ENCODE measurements around the gene DOCK9. TPM values are rescaled to one million over a fixed set of nuclear protein-coding genes. Genes with fewer than 3 reads are reported as not detected.

DOCK9 gene
- total RNA-seq, 1 experiment from 2014 or later = 31.7 TPM

DNA sequence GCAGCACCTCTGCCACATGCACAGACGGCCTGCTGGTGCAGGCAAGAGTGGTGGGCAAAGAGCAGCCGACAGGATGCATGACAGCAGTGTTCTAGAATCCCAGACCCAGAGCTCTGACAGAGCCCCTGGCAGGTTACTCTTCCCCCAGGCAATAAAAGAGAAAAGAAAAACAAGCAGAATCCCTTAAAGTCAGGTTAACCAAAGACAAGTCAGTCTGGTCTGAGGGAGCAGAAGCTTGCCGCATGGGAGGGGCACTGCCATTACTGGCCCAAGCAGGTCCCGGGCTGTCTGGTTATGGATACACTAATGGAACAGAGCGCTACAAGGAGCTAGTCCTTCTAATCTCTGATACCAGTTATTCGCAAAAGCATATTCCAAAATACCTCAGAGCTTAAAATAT, 36.1 kb upstream of the DOCK9 start:
- Histone ChIP-seq H3K9me2 (replicated peaks; ENCODE audit: low read length) (no peaks in the 10 kb centered on the region), H3K4me2 (ENCODE audit: low read length) (no peak overlapping the region), H3K27ac (ENCODE audit: low read length) (no peak overlapping the region), H3F3A (ENCODE audit: low read length, unreplicated experiment) (no peaks in the 10 kb centered on the region), H4K20me1 (ENCODE audit: low read length) (no peaks in the 10 kb centered on the region), H2AFZ (ENCODE audit: low read length) (no peak overlapping the region), H3K4me3 (ENCODE audit: low read length) (no peak overlapping the region), H3K27me3 (ENCODE audit: low read length) (no peaks in the 10 kb centered on the region), H3K9me3 (ENCODE audit: low read length) (no peaks in the 10 kb centered on the region), H3K9ac (ENCODE audit: low read length) (no peak overlapping the region), H3K4me1 (ENCODE audit: insufficient read depth, low read length) (peaks cover 8% of the 10 kb centered on the region; the same call in 1 of the 2 replicates), H3K79me2 (ENCODE audit: low read length) (no peaks in the 10 kb centered on the region), H3K36me3 (ENCODE audit: low read depth, low read length) (no peaks in the 10 kb centered on the region)
- BruUV-seq (replicated peaks) = no TSS peak
- ChIA-PET POLR2A (ENCODE audit: unreplicated experiment) (no interaction called here), CTCF (no interaction called here)
- TF ChIP-seq, protein P1, sequence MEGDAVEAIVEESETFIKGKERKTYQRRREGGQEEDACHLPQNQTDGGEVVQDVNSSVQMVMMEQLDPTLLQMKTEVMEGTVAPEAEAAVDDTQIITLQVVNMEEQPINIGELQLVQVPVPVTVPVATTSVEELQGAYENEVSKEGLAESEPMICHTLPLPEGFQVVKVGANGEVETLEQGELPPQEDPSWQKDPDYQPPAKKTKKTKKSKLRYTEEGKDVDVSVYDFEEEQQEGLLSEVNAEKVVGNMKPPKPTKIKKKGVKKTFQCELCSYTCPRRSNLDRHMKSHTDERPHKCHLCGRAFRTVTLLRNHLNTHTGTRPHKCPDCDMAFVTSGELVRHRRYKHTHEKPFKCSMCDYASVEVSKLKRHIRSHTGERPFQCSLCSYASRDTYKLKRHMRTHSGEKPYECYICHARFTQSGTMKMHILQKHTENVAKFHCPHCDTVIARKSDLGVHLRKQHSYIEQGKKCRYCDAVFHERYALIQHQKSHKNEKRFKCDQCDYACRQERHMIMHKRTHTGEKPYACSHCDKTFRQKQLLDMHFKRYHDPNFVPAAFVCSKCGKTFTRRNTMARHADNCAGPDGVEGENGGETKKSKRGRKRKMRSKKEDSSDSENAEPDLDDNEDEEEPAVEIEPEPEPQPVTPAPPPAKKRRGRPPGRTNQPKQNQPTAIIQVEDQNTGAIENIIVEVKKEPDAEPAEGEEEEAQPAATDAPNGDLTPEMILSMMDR (conservative IDR thresholded peaks at IDR 0.05; ENCODE audit: low read depth, low read length) = no peak
- DNase-seq = no peak
- ATAC-seq = no peak
- intact Hi-C loops (cut with micrococcal nuclease) = no loop called here

DNA sequence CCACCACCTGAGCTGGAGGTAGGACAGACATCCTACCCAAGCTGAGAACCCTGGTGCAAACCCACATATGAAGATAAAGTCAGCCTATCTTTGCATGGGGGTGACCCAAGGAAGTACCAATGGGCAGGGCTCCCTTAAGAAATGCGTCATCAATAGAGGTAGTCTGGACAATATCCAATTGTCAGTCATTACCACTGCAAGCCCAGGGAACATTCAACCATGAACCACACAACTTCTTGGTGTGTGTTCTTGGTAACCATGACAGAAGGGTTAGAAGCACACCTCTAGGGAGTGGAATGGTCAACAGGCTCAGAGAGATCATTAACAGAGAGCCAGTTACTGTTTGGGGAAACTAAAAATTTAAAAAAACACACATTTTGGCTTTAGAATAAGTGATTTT, 34.7 kb upstream of the DOCK9 start:
- Histone ChIP-seq H3K36me3 (ENCODE audit: low read depth, low read length) (no peaks in the 10 kb centered on the region), H3K4me1 (ENCODE audit: insufficient read depth, low read length) (no peaks in the 10 kb centered on the region), H3K9ac (ENCODE audit: low read length) (no peak overlapping the region), H2AFZ (ENCODE audit: low read length) (no peak overlapping the region), H3K27me3 (ENCODE audit: low read length) (no peaks in the 10 kb centered on the region), H3K4me2 (ENCODE audit: low read length) (no peak overlapping the region), H3K9me3 (ENCODE audit: low read length) (no peaks in the 10 kb centered on the region), H3K9me2 (replicated peaks; ENCODE audit: low read length) (no peaks in the 10 kb centered on the region), H3F3A (ENCODE audit: low read length, unreplicated experiment) (no peaks in the 10 kb centered on the region), H3K79me2 (ENCODE audit: low read length) (no peaks in the 10 kb centered on the region), H3K27ac (ENCODE audit: low read length) (no peak overlapping the region), H4K20me1 (ENCODE audit: low read length) (no peaks in the 10 kb centered on the region), H3K4me3 (ENCODE audit: low read length) (no peak overlapping the region)
- no TSS peak for BruUV-seq (replicated peaks)
- TF ChIP-seq, protein P1 (conservative IDR thresholded peaks at IDR 0.05; ENCODE audit: low read depth, low read length) = no peak
- no peak for TF ChIP-seq EZH2phosphoT487 (IDR thresholded peaks at IDR 0.05; ENCODE audit: borderline replicate concordance, low read length)
- TF ChIP-seq EZH2 (IDR thresholded peaks at IDR 0.05; ENCODE audit: low read length, unreplicated experiment) = no peak
- POLR2A ChIA-PET (ENCODE audit: unreplicated experiment) = no interaction called here
- CTCF ChIA-PET = no interaction called here
- intact Hi-C loops (cut with micrococcal nuclease) = no loop called here
- DNase-seq (no peak), ATAC-seq (no peak)

DNA sequence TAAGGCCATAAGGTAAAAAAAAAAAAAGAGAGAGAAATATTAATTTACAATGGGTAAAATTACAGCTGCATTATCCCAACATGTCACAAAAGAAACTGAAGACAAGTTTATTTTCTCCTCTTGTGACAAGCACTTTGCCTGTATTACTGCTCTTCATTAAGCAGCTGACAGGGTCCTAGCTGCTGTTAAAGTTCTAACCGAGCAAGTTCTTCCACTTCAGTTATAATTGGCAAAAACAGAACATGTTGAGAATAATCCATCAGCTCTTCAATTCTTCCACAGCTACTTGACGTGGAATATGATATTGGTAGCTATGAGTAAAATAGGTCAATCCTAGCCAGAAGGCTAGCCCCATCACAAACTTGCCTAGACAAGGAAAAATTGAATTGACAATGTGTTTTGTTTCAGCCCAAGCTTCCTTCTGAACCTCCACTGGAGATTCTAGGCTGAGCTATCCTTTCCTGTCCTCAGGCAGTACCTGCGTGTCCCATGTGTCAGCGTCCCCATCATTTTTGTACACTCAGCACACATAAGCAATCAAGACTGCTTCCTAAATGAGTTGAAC, 32.2 kb upstream of the DOCK9 start:
- no peak overlapping the region for H3K4me2 ChIP-seq (ENCODE audit: low read length)
- H3K9me3 ChIP-seq (ENCODE audit: low read length) = no peaks in the 10 kb centered on the region
- no peak overlapping the region for H3K27ac ChIP-seq (ENCODE audit: low read length)
- ChIA-PET POLR2A (ENCODE audit: unreplicated experiment) (interaction anchor here (0.7 kb wide), 1 partner anchor 714 kb away, joined by 6 read pairs; no protein-coding TSS in a partner anchor), CTCF (no interaction called here)
- H4K20me1 ChIP-seq (ENCODE audit: low read length) = no peaks in the 10 kb centered on the region
- no peak overlapping the region for H3K4me3 ChIP-seq (ENCODE audit: low read length)
- H3K4me1 ChIP-seq (ENCODE audit: insufficient read depth, low read length) = no peaks in the 10 kb centered on the region
- ATAC-seq (no peak), DNase-seq (no peak)
- no peak overlapping the region for H3K9ac ChIP-seq (ENCODE audit: low read length)
- no peak overlapping the region for H2AFZ ChIP-seq (ENCODE audit: low read length)
- TF ChIP-seq, protein P1 (conservative IDR thresholded peaks at IDR 0.05; ENCODE audit: low read depth, low read length) = no peak
- TF ChIP-seq EZH2 (IDR thresholded peaks at IDR 0.05; ENCODE audit: low read length, unreplicated experiment) (no peak), EZH2phosphoT487 (IDR thresholded peaks at IDR 0.05; ENCODE audit: borderline replicate concordance, low read length) (no peak)
- H3K36me3 ChIP-seq (ENCODE audit: low read depth, low read length) = no peaks in the 10 kb centered on the region
- H3K9me2 ChIP-seq (replicated peaks; ENCODE audit: low read length) = no peaks in the 10 kb centered on the region
- H3K79me2 ChIP-seq (ENCODE audit: low read length) = no peaks in the 10 kb centered on the region
- intact Hi-C loops (cut with micrococcal nuclease) = no loop called here
- H3K27me3 ChIP-seq (ENCODE audit: low read length) = no peaks in the 10 kb centered on the region
- no peaks in the 10 kb centered on the region for H3F3A ChIP-seq (ENCODE audit: low read length, unreplicated experiment)
- no TSS peak for BruUV-seq (replicated peaks)
